BJ (cell line): ENCODE results near the gene CLSTN2. TPM values are rescaled to one million over a fixed set of nuclear protein-coding genes. Genes with fewer than 3 reads are reported as not detected.

Experiments used
- CTCF ChIA-PET: fragments of 350-600 bp; formaldehyde crosslinking; extraction: SDS; loops from one replicate; lab custom pipeline; 2021; ENCODE audit warnings: antibody characterized with exemption, inconsistent platforms; lab: Yijun Ruan, JAX
- POLR2A ChIA-PET: fragments of 300-600 bp; sonication (Branson Sonifier 250); formaldehyde crosslinking; extraction: SDS; loops from one replicate; lab custom pipeline; 2021; ENCODE audit warnings: antibody characterized with exemption; lab: Charles Lee
- DNase-seq: peaks from one replicate; pipeline ENCODE4 v3.0.0-alpha.2; 2011; ENCODE audit warnings: low read depth
- H3K27me3 ChIP-seq: 2 replicates; pipeline ENCODE4 v1.6.0; 2011; ENCODE audit warnings: low read length; ENCODE audit not compliant: control insufficient read depth, insufficient read depth
- H3K36me3 ChIP-seq: 2 replicates; pipeline ENCODE4 v1.5.1; 2011; ENCODE audit warnings: low read length; ENCODE audit not compliant: control insufficient read depth, insufficient read depth
- H3K4me3 ChIP-seq: 2 replicates; pipeline ENCODE4 v1.5.1; 2011; ENCODE audit warnings: low read depth, mild to moderate bottlenecking, control low read depth, low read length
- CTCF ChIP-seq: IDR thresholded peaks from 2 replicates; pipeline ENCODE4 v1.5.1; 2011; ENCODE audit warnings: low read depth, mild to moderate bottlenecking, control low read depth, inconsistent platforms, low read length, moderate library complexity; ENCODE audit not compliant: insufficient read depth
- polyA plus RNA-seq: library from polyadenylated mRNA; depleted of rRNA; stranded (reverse); fragments of >200 nt; gene quantifications from 2 replicates; pipeline ENCODE4 v1.2.3, GENCODE V29; 2011

CLSTN2 gene
- polyA plus RNA-seq, 1 experiment, result 1.8 TPM

GRCh38 chr3:140189976-140190375, 255.0 kb downstream of the CLSTN2 start:
- POLR2A ChIA-PET, result no interaction called here
- CTCF ChIA-PET, result no interaction called here

GRCh38 chr3:140196970-140197369, 262.0 kb downstream of the CLSTN2 start:
- no peak for DNase-seq
- ChIA-PET POLR2A (no interaction called here), CTCF (no interaction called here)
- Histone ChIP-seq H3K36me3 (no peaks in the 10 kb centered on the region), H3K4me3 (no peak overlapping the region), H3K27me3 (no peaks in the 10 kb centered on the region)
- TF ChIP-seq CTCF, result no peak

More at GRCh38 chr3:140189976-140190375, 255.0 kb downstream of the CLSTN2 start:
- no peak for TF ChIP-seq CTCF
- no peak overlapping the region for H3K4me3 ChIP-seq
- H3K36me3 ChIP-seq, result no peaks in the 10 kb centered on the region
- DNase-seq, result no peak
- H3K27me3 ChIP-seq, result no peaks in the 10 kb centered on the region; the same call in 1 of the 2 replicates

GRCh38 chr3:140198242-140198641, 263.3 kb downstream of the CLSTN2 start:
- H3K27me3 ChIP-seq, result no peaks in the 10 kb centered on the region
- no peaks in the 10 kb centered on the region for H3K36me3 ChIP-seq
- POLR2A ChIA-PET, result no interaction called here
- no peak for TF ChIP-seq CTCF
- CTCF ChIA-PET, result interaction anchor here (0.6 kb wide), 1 partner anchor 299 kb away, joined by 3 read pairs; no protein-coding TSS in a partner anchor
- H3K4me3 ChIP-seq, result no peak overlapping the region
- no peak for DNase-seq

GRCh38 chr3:140199008-140199407, 264.0 kb downstream of the CLSTN2 start:
- POLR2A ChIA-PET, result no interaction called here
- DNase-seq, result no peak
- CTCF ChIA-PET, result no interaction called here
- no peaks in the 10 kb centered on the region for H3K36me3 ChIP-seq
- no peak for TF ChIP-seq CTCF
- H3K27me3 ChIP-seq, result no peaks in the 10 kb centered on the region
- H3K4me3 ChIP-seq, result no peak overlapping the region

- ChIA-PET POLR2A (no interaction called here), CTCF (interaction anchor here (0.6 kb wide), 1 partner anchor 1044 kb away, joined by 3 read pairs; no protein-coding TSS in a partner anchor)
- Histone ChIP-seq H3K4me3 (no peak overlapping the region), H3K36me3 (no peaks in the 10 kb centered on the region), H3K27me3 (no peaks in the 10 kb centered on the region)
- no peak for TF ChIP-seq CTCF
- DNase-seq, result no peak
Measured at GRCh38 chr3:140199743-140200142, 264.8 kb downstream of the CLSTN2 start.
